Spleen (tissue), 7 donors: ENCODE results near the gene P4HB.

Experiments
- CTCF ChIP-seq, 11 experiments: fragments of 200-600 bp in 7 of 11; fragments of 450-650 bp in 4 of 11; sonication (generic) in 4 of 11; IDR thresholded peaks in 8 of 11; conservative IDR thresholded peaks in 3 of 11; 1 replicate in 7 of 11; 2 replicates in 4 of 11; pipeline versions ENCODE4 v1.4.0 to v1.8.0; 2016 to 2021; ENCODE audit warnings: antibody characterized with exemption in 11 of 11, inconsistent platforms in 4 of 11, mild to moderate bottlenecking in 1 of 11
- POLR2A ChIP-seq, 3 donors: fragments of 450-650 bp; IDR thresholded peaks; one replicate each; pipeline ENCODE4 v1.5.1; 2017; ENCODE audit warnings: antibody characterized with exemption in 3 of 3, mild to moderate bottlenecking in 1 of 3
- donor health status: DM: no; HTN: no; CAD: no; lungs with moderate emphysema.
- donor health status: DM: no; HTN: no; CAD: no.
- donor health status: DM: no; HTN: no; CAD: no.

DNA sequence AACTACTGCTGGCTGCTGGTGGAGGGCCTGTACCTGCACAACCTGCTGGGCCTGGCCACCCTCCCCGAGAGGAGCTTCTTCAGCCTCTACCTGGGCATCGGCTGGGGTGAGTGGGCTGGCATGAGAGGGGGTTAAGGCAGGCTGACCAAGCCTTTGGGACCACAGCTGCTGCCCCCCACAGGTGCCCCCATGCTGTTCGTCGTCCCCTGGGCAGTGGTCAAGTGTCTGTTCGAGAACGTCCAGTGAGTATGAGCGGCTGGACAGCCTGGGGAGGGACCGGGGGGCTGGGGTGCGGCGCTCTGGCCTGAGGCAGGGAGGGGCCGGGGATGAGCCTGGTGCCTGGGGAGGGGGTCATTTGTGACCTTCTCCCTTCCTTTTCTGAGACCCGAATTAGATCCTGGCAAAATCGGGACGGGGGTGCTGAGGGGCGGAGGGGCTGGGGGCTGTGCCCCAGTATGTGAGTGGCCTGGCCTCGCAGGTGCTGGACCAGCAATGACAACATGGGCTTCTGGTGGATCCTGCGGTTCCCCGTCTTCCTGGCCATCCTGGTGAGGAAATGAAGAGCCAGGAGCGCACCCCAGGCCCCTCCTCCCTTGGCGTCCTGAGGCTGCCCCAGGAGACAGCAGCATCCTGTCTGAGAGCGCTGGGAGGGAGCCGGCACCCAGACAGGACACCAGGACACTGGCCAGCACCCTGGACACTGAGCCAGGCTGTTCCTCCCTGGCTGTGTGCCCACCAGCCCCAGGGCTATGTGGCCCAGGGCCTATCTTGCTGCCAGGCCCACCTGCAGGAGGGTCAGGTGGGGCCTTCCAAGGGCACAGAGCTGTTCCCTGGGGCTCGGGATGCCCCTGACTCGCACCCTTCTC, 48.4 kb downstream of the P4HB start:
- TF ChIP-seq CTCF (IDR thresholded peaks at IDR 0.05 in 8 of 11, conservative IDR thresholded peaks at IDR 0.05 in 3 of 11) (no peak), POLR2A (IDR thresholded peaks at IDR 0.05) (no peak)
